Astrocyte of the spinal cord (primary cell): ENCODE results near the gene SUGCT.

ENCODE experiments used
- DNase-seq: peaks from one replicate; pipeline ENCODE4 v3.0.0; 2011; ENCODE audit warnings: low read depth, low spot score
- H3K4me3 ChIP-seq: 2 replicates; pipeline ENCODE4 v1.5.1; 2011; ENCODE audit warnings: low read depth, mild to moderate bottlenecking, low read length, moderate library complexity
- CTCF ChIP-seq: IDR thresholded peaks from 2 replicates; pipeline ENCODE4 v1.5.1; 2012; ENCODE audit warnings: low read depth, mild to moderate bottlenecking, low read length, inconsistent platforms
- in situ Hi-C: cut with HindIII; loops from 2 replicates; pipeline ENCODE4 v1.10.0; 2017; ENCODE audit warnings: low sequenced_read_pairs

Gene SUGCT

DNA sequence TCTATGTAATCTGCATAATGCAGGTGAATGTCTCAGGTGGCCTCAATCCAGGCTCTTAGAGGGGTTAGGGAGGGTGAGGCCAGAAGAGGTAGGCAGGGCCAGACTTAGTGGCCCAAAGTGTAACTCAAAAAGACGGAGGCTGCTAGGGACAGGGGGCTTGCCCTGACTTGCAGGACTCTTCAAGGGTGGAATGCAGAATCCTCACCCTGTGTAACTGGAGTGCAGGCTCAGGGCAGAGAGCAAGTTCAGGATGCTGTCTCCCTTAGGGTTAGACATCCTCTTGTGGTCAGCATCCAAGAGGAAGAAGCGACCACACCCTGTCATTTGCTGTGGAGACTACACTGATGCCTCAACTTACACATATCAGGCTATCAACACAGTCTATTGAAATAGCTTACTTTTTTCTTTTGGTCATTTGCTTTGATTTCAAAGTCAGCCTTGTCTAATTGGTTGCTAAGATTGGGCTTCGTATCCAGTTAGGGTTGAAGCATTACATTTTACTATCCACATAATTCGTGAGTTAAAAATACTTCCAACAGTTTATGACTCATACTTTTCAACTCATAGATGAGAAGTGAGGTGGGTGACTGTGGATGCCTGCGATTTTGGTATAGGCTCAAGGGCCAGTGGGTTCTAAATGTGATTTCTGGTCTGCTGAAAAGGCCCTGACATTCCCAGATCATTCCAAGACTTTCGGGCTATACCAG, 563.6 kb downstream of the SUGCT start:
- TF ChIP-seq CTCF, result no peak
- H3K4me3 ChIP-seq, result no peak overlapping the region
- DNase-seq, result no peak
- in situ Hi-C loops, result no loop called here

GRCh38 chr7:40698921-40699260, 564.1 kb downstream of the SUGCT start:
- in situ Hi-C loops, result no loop called here
- no peak for TF ChIP-seq CTCF
- no peak for DNase-seq
- no peak overlapping the region for H3K4me3 ChIP-seq

GRCh38 chr7:40700653-40701421, 566.0 kb downstream of the SUGCT start:
- TF ChIP-seq CTCF, result peak; percentile 11
- peak; percentile 29 for DNase-seq
- in situ Hi-C loops, result no loop called here
- no peak overlapping the region for H3K4me3 ChIP-seq

DNA sequence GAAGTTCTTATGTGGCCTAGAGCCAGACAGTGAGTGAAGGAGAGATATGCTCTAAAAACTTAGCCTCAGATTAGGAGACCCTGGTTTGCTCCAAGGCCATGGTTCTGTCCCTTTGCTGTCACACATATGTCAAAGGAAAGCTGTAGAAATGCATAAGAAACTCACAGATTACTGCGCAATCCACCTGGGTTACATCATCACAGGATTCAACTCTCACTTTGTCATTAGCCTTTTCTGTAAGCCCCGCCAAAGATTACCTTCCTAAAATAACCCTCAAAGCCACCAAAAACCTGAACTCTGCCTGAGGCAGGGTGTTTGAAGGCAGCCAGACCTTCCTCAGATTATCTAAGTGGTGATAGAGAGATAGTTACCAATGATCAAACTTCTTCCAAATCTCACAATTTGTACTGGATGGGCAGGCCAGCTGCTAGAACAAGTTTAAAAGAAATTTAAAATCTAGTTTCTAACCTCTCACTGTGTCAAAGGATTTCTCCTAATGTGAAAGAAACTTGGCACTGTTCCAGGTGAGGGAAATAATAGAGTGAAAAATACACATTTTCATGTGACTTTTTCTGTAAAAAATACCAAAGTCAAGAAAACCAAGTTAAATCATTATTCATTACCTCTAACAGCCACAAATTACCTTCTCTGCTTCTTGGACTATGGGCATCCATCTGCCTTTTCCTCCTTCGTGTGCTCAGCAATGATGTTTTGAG, 567.2 kb downstream of the SUGCT start:
- in situ Hi-C loops, result no loop called here
- no peak overlapping the region for H3K4me3 ChIP-seq
- no peak for DNase-seq
- no peak for TF ChIP-seq CTCF

GRCh38 chr7:40704172-40704571, 569.4 kb downstream of the SUGCT start:
- no peak overlapping the region for H3K4me3 ChIP-seq
- in situ Hi-C loops, result no loop called here
- TF ChIP-seq CTCF, result no peak
- DNase-seq, result no peak

DNA sequence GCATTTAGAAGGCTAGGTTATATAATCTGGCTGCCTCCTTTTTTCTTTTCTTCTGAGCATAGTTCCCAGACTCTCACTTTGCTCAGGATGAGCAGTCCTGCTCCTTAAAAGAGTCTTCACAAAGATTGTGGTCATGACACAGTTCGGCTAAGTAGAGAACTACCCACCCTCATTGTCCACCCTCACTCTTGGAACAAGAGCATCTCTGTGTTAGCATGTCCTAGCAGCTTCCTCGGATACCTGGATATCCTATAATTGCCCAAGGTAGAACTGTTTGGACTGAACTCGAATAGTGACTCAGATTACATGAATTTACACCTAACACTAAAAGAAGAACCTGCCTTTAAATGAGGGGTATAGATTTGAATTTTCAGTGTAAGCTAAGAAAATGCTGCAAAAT, 572.0 kb downstream of the SUGCT start:
- no peak for TF ChIP-seq CTCF
- in situ Hi-C loops, result no loop called here
- H3K4me3 ChIP-seq, result no peak overlapping the region
- DNase-seq, result no peak
